ENCODE results near the gene TTC7B. TPM values are rescaled to one million over a fixed set of nuclear protein-coding genes. Genes with fewer than 3 reads are reported as not detected.

The TTC7B gene
- total RNA-seq, 4 donors from 2014 or later = 19.1 to 87.6 (median 22.1) TPM

DNA sequence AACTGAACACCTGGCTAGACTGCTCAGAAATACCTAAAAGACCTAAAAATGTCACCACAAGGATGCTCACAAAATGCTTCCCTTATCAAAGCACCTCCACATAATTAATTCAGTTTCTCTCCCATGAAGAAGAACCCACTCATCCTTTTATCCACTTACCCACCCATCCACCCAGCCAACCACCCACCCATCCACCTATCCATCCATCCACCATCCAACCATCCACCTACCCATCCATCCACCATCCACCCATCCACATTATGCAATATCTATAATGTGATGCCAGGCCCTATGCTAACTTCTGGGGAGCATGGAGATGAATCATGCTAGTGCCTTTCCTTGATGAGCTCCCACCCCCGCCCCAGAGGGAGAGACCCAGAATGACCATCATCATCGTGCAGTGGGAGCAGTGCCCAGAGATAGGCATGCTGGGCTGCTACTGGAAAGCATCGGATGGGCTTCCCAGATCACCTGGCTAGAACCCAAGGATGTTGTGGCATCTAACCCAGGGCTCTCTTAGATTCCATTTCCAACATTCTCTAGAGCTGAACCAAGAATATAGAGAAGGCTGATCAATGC is 166.6 kb downstream of the TTC7B start:
- WGBS, 2 donors = 90 to 94% methylated on average over 2 to 3 of the region's 3 CpGs
- no peaks in the 10 kb centered on the region for H3K27me3 ChIP-seq
- no peaks in the 10 kb centered on the region for H3K36me3 ChIP-seq
- peaks cover 13 to 15% of the 10 kb centered on the region in 2 donors for H3K4me1 ChIP-seq
- intact Hi-C loops (cut with DNase I) = no loop called here
- DNase-seq = no peak
- no peak overlapping the region for H3K4me3 ChIP-seq (replicated peaks in 1 of 3)
- H3K27ac ChIP-seq = peak overlapping the region; percentile 31 to 74 (median 47)
- no peaks in the 10 kb centered on the region for H3K9me3 ChIP-seq
- no peak for TF ChIP-seq POLR2A (IDR thresholded peaks at IDR 0.05)
- TF ChIP-seq, protein P1, sequence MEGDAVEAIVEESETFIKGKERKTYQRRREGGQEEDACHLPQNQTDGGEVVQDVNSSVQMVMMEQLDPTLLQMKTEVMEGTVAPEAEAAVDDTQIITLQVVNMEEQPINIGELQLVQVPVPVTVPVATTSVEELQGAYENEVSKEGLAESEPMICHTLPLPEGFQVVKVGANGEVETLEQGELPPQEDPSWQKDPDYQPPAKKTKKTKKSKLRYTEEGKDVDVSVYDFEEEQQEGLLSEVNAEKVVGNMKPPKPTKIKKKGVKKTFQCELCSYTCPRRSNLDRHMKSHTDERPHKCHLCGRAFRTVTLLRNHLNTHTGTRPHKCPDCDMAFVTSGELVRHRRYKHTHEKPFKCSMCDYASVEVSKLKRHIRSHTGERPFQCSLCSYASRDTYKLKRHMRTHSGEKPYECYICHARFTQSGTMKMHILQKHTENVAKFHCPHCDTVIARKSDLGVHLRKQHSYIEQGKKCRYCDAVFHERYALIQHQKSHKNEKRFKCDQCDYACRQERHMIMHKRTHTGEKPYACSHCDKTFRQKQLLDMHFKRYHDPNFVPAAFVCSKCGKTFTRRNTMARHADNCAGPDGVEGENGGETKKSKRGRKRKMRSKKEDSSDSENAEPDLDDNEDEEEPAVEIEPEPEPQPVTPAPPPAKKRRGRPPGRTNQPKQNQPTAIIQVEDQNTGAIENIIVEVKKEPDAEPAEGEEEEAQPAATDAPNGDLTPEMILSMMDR (IDR thresholded peaks at IDR 0.05) = no peak

DNA sequence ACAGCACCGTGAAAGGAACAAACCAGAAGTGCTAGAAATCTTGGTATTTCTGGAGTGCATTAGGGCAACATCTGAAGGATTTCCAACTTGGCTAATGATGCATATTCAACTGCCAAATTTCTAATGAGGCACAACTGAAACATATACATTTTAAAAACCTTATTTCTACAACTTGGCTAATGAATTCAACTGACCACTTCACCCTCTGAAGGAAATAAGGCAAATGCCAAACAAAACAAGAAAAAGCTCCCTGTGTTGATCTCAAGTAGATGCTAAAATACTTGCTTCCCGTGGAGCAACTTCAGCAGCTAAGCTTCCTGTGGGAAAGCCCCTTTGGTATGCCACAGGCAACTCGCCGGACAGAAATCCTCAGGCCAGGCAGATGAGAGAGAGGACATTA is 167.1 kb downstream of the TTC7B start:
- DNase-seq = peak in 1 of 2 donors; percentile 40
- peaks cover 9 to 14% of the 10 kb centered on the region in 2 donors for H3K4me1 ChIP-seq
- no peak overlapping the region for H3K4me3 ChIP-seq (replicated peaks in 1 of 3)
- H3K27me3 ChIP-seq = no peaks in the 10 kb centered on the region
- peak overlapping the region; percentile 31 to 74 (median 47) for H3K27ac ChIP-seq
- no peaks in the 10 kb centered on the region for H3K36me3 ChIP-seq
- H3K9me3 ChIP-seq = no peaks in the 10 kb centered on the region
- intact Hi-C loops (cut with DNase I) = no loop called here
- WGBS, 2 donors = 13 to 32% methylated on average over 4 of the region's 4 CpGs
- TF ChIP-seq, protein P1 (IDR thresholded peaks at IDR 0.05) = no peak
- TF ChIP-seq POLR2A (IDR thresholded peaks at IDR 0.05) = no peak

DNA sequence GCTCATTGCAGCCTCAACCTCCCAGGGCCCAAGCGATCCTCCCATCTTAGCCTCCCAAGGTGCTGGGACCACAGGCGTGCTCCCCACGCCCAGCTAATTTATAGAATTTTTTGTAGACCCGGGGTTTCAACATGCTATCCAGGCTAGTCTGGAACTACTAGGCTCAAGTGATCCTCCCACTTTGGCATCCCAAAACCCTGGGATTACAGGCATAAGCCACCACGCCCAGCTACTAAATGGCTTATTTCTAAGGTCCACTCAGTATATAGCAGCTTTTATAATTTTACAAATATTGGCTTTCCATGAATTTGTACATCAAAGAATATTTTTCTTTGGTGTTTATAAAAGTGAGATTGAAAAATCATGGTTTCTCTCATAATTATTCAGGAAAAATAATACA is 167.8 kb downstream of the TTC7B start:
- Histone ChIP-seq H3K27me3 (no peaks in the 10 kb centered on the region), H3K4me1 (peaks cover 9 to 14% of the 10 kb centered on the region in 2 donors), H3K36me3 (no peaks in the 10 kb centered on the region), H3K9me3 (no peaks in the 10 kb centered on the region), H3K27ac (peak overlapping the region; percentile 31 to 74 (median 43)), H3K4me3 (replicated peaks in 1 of 3) (no peak overlapping the region)
- TF ChIP-seq POLR2A (IDR thresholded peaks at IDR 0.05) = no peak
- TF ChIP-seq, protein P1 (IDR thresholded peaks at IDR 0.05) = no peak
- no peak for DNase-seq
- intact Hi-C loops (cut with DNase I) = no loop called here
- WGBS, 2 donors = 93 to 95% methylated on average over 5 of the region's 5 CpGs

DNA sequence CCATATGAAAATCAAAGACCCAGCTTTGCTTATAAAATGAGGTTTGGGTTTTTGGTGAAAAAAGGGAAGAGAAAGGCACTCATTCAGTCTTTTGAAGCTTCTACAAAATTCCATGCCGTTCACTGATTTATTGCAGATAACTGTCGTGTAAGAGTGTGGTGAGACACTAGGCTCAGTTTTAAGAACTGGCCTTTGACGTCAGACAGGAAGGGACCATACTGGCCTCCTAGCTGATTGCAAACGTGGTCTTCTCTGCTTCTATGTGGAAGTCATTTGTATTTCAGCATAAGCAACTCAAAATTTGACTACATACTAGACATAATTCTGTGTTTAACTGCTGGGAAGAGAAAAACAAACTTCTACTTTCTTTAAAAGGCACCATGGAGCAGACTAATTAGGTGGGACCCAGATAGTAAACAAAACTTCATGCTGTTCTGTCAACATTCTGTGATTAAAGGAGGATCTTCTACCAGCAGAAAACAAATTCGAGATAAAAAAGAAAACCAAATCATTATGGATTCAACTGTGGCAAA is 168.7 kb downstream of the TTC7B start:
- Histone ChIP-seq H3K4me3 (replicated peaks in 1 of 3) (no peak overlapping the region), H3K27ac (no peak overlapping the region), H3K27me3 (no peaks in the 10 kb centered on the region), H3K4me1 (peaks cover 9 to 16% of the 10 kb centered on the region in 2 donors), H3K9me3 (no peaks in the 10 kb centered on the region), H3K36me3 (no peaks in the 10 kb centered on the region)
- 70 to 71% methylated on average over 5 of the region's 5 CpGs for WGBS, 2 donors
- no peak for DNase-seq
- intact Hi-C loops (cut with DNase I) = no loop called here
- TF ChIP-seq, protein P1 (IDR thresholded peaks at IDR 0.05) = no peak
- TF ChIP-seq POLR2A (IDR thresholded peaks at IDR 0.05) = no peak

DNA sequence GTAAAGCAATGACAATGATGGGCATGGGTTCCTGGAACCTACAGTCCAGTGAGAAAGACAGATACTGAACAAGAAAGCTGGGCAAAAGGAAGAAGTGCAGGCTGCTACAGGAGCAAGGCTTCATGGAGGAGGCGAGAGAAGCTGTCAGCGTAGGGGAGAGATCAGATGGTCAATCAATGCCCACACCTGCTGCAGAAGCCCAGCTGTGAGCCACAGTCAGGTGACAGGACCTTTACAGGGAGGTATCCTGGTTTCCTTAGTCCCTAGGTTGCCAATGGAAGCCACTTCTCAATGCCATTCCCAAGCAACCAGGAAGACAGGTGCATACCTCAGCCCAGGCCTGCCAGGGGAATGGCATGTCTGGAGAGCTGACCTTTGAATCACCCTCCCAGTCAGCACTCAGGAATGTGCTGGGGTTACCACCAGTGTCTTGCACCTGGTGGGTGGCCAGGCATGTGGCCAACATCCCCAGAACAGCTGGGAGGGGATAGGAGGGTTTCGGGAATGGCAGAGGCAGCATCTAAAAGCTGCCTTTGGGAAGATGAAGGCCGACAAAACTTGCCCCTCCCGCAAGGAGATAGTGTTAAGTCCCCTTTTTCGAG is 170.3 kb downstream of the TTC7B start:
- peaks cover 24 to 26% of the 10 kb centered on the region in 2 donors for H3K4me1 ChIP-seq
- H3K4me3 ChIP-seq (replicated peaks in 1 of 3) = no peak overlapping the region
- no peaks in the 10 kb centered on the region for H3K9me3 ChIP-seq
- TF ChIP-seq, protein P1 (IDR thresholded peaks at IDR 0.05) = no peak
- no peak for TF ChIP-seq POLR2A (IDR thresholded peaks at IDR 0.05)
- no peaks in the 10 kb centered on the region for H3K36me3 ChIP-seq
- H3K27me3 ChIP-seq = no peaks in the 10 kb centered on the region
- intact Hi-C loops (cut with DNase I) = no loop called here
- peak in 1 of 2 donors; percentile 61 for DNase-seq
- H3K27ac ChIP-seq = no peak overlapping the region
- WGBS, 2 donors = 94 to 99% methylated on average over 6 of the region's 6 CpGs
